ENCODE results near the gene UBE2V1.

DNA sequence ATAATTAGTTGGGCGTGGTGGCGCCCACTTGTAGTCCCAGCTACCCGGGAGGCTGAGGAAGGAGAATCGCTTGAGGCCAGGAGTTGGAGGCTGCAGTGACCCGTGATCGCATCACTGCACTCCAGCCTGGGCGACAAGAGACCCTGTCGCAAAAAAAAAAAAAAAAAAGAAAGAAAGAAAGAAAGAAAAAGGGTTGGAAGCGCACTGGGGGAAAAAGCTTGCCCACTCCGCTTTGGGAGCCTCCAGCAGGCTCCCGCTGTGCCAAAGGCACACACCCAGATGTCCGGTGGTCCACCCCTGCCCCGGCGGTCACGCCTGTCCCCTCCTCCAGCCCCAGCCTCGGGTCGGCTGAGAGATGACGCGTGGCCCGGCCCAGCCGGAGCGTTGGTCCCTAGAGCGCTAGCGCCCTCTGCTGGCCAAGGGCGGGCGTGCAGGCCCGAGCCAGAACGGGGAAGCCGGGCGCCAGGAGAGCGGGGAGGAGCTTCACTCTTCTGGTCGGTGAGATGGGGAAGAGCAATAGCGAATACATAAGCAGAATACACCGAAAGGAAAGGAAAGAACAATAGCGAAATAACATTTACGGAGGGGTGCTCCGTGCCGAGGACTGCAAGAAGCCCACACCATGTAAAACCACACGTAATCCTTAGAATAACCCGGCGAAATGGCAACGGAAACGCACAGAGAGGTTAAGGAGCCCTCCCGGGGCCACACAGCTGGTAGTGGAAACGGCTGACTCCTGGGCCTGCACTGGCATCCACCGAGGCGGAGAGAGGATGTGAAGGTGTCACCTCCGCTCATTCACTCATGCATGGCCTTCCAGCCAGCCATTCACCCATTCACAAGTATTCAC is 41.7 kb downstream of the UBE2V1 start:
- TF ChIP-seq, protein P1, sequence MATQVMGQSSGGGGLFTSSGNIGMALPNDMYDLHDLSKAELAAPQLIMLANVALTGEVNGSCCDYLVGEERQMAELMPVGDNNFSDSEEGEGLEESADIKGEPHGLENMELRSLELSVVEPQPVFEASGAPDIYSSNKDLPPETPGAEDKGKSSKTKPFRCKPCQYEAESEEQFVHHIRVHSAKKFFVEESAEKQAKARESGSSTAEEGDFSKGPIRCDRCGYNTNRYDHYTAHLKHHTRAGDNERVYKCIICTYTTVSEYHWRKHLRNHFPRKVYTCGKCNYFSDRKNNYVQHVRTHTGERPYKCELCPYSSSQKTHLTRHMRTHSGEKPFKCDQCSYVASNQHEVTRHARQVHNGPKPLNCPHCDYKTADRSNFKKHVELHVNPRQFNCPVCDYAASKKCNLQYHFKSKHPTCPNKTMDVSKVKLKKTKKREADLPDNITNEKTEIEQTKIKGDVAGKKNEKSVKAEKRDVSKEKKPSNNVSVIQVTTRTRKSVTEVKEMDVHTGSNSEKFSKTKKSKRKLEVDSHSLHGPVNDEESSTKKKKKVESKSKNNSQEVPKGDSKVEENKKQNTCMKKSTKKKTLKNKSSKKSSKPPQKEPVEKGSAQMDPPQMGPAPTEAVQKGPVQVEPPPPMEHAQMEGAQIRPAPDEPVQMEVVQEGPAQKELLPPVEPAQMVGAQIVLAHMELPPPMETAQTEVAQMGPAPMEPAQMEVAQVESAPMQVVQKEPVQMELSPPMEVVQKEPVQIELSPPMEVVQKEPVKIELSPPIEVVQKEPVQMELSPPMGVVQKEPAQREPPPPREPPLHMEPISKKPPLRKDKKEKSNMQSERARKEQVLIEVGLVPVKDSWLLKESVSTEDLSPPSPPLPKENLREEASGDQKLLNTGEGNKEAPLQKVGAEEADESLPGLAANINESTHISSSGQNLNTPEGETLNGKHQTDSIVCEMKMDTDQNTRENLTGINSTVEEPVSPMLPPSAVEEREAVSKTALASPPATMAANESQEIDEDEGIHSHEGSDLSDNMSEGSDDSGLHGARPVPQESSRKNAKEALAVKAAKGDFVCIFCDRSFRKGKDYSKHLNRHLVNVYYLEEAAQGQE (IDR thresholded peaks at IDR 0.05) = no peak
- TF ChIP-seq, protein P2, sequence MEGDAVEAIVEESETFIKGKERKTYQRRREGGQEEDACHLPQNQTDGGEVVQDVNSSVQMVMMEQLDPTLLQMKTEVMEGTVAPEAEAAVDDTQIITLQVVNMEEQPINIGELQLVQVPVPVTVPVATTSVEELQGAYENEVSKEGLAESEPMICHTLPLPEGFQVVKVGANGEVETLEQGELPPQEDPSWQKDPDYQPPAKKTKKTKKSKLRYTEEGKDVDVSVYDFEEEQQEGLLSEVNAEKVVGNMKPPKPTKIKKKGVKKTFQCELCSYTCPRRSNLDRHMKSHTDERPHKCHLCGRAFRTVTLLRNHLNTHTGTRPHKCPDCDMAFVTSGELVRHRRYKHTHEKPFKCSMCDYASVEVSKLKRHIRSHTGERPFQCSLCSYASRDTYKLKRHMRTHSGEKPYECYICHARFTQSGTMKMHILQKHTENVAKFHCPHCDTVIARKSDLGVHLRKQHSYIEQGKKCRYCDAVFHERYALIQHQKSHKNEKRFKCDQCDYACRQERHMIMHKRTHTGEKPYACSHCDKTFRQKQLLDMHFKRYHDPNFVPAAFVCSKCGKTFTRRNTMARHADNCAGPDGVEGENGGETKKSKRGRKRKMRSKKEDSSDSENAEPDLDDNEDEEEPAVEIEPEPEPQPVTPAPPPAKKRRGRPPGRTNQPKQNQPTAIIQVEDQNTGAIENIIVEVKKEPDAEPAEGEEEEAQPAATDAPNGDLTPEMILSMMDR (IDR thresholded peaks at IDR 0.05) = peak; percentile 98
- TF ChIP-seq MAZ (IDR thresholded peaks at IDR 0.05; ENCODE audit: borderline replicate concordance, low read depth, low read length) (0 out of 2 replicates have a peak, but pooled peaks have one; percentile 13), SMC3 (IDR thresholded peaks at IDR 0.05) (peak; percentile 100), CBX8 (IDR thresholded peaks at IDR 0.05) (no peak), KDM5A (IDR thresholded peaks at IDR 0.05) (no peak), CHD4 (IDR thresholded peaks at IDR 0.05; ENCODE audit: borderline replicate concordance) (no peak), POLR2A (IDR thresholded peaks at IDR 0.05; ENCODE audit: low read length) (no peak), RFX5 (IDR thresholded peaks at IDR 0.05) (no peak)
